Spleen (tissue), 11 donors: ENCODE measurements around the gene CACNA2D3. TPM values are rescaled to one million over a fixed set of nuclear protein-coding genes. Genes with fewer than 3 reads are reported as not detected.

Source experiments
- DNase-seq: peaks from one replicate; pipeline ENCODE4 v3.0.0-alpha.2; 2020
- H3K27ac ChIP-seq, 8 donors: fragments of 200-600 bp; sonication (generic) in 7 of 8; 1 replicate in 4 of 8; 2 replicates in 4 of 8; pipeline versions ENCODE4 v1.5.0 to v1.8.0; 2016 to 2021; ENCODE audit warnings: inconsistent platforms in 4 of 8, mild to moderate bottlenecking in 4 of 8, moderate library complexity in 1 of 8
- H3K27me3 ChIP-seq, 7 donors: fragments of 200-600 bp; sonication (generic) in 6 of 7; replicated peaks in 1 of 7; 1 replicate in 4 of 7; 2 replicates in 3 of 7; pipeline versions ENCODE4 v1.5.0 to v1.8.0; 2016 to 2021; ENCODE audit warnings: inconsistent platforms in 3 of 7, mild to moderate bottlenecking in 1 of 7
- H3K36me3 ChIP-seq, 6 donors: fragments of 200-600 bp; sonication (generic) in 5 of 6; 1 replicate in 4 of 6; 2 replicates in 2 of 6; pipeline versions ENCODE4 v1.5.0 to v1.8.0; 2016 to 2021; ENCODE audit warnings: inconsistent platforms in 2 of 6
- H3K4me1 ChIP-seq, 6 donors: fragments of 200-600 bp; sonication (generic) in 5 of 6; 1 replicate in 3 of 6; 2 replicates in 3 of 6; pipeline versions ENCODE4 v1.5.0 to v1.8.0; 2016 to 2021; ENCODE audit warnings: inconsistent platforms in 3 of 6
- H3K4me3 ChIP-seq, 8 donors: fragments of 200-600 bp; sonication (generic) in 7 of 8; 1 replicate in 4 of 8; 2 replicates in 4 of 8; pipeline versions ENCODE4 v1.5.0 to v1.8.0; 2016 to 2021; ENCODE audit warnings: inconsistent platforms in 4 of 8, mild to moderate bottlenecking in 4 of 8, moderate library complexity in 2 of 8
- H3K9me3 ChIP-seq, 8 donors: fragments of 200-600 bp; sonication (generic) in 7 of 8; 1 replicate in 4 of 8; 2 replicates in 4 of 8; pipeline versions ENCODE4 v1.5.0 to v1.8.0; 2016 to 2021; ENCODE audit warnings: inconsistent platforms in 4 of 8
- POLR2A ChIP-seq, 3 donors: fragments of 450-650 bp; IDR thresholded peaks; one replicate each; pipeline ENCODE4 v1.5.1; 2017; ENCODE audit warnings: antibody characterized with exemption in 3 of 3, mild to moderate bottlenecking in 1 of 3
- POLR2AphosphoS5 ChIP-seq, 3 donors: sonication (generic); formaldehyde crosslinking; IDR thresholded peaks; one replicate each; pipeline ENCODE4 v1.5.1; 2017; ENCODE audit warnings: antibody characterized with exemption in 3 of 3
- WGBS, 5 donors: extraction: QIAGEN DNeasy Blood & Tissue Kit in 3 of 5; methylation state at CpG; one replicate each; pipeline versions ENCODE4 v1.1.5 to v1.1.7; 2013 to 2018; 5-methylcytosine and 5-hydroxymethylcytosine counted together
- intact Hi-C: fragments of 100-400 bp; cut with DNase I; formaldehyde crosslinking; loops from one replicate; pipeline ENCODE4 v1.15.0; 2023; ENCODE audit warnings: low total_unique reads
- polyA plus RNA-seq, 3 donors: library from polyadenylated mRNA; stranded (reverse); fragments of 200-250 nt; gene quantifications; one replicate each; pipeline ENCODE4 v1.2.1, GENCODE V29; 2013
- total RNA-seq, 7 donors: library from RNA; depleted of rRNA in 3 of 7; stranded (reverse); fragments of >200 nt in 3 of 7; fragmentation: NEBNext Ultra II Directional in 4 of 7; extraction: Animal tissue kit (Norgen Biotek cat#: 25700) in 4 of 7; gene quantifications; one replicate each; pipeline versions ENCODE4 v1.1.0 to v1.2.1, GENCODE V29; 2016 to 2021
- TF ChIP-seq, protein P1 (sequence below), 11 experiments: fragments of 200-600 bp in 7 of 11; fragments of 450-650 bp in 4 of 11; sonication (generic) in 4 of 11; IDR thresholded peaks in 8 of 11; conservative IDR thresholded peaks in 3 of 11; 1 replicate in 7 of 11; 2 replicates in 4 of 11; pipeline versions ENCODE4 v1.4.0 to v1.8.0; 2016 to 2021; ENCODE audit warnings: antibody characterized with exemption in 11 of 11, inconsistent platforms in 4 of 11, mild to moderate bottlenecking in 1 of 11
- donor health status: healthy with polysubstance abuse.
- donor health status: DM: no; HTN: no; CAD: no; lungs with moderate emphysema.
- donor health status: DM: no; HTN: no; CAD: no.
- donor health status: Bipolar disorder and iron deficiency.
- donor health status: healthy.
- donor health status: DM: no; HTN: no; CAD: no.
- donor health status: DM: yes; HTN: yes; CAD: no.

CACNA2D3 gene
- total and polyA plus RNA-seq, 10 donors = 0.83 to 4.9 (median 2.9) TPM

DNA sequence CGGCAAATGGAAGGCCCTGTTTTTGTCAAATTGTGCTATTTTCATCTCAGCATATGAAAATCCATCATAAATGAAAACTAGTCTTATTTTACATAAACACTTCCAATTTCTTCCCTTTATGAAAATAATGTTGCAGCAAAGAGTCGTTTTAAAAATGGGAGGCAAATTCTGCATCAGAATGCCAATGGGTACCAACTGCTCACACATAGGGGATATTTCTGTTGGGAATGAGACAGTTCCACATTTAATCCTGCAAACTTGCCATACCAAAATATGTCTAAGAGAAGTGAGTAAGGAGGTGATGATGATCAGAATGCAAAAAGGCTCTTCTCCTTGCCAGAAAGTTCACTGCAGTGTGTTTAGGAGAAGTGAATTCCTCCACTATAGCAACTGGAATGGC, 391.7 kb downstream of the CACNA2D3 start:
- intact Hi-C loops = no loop called here
- 82 to 91% (median 88%) methylated on average over 2 of the region's 2 CpGs for WGBS, 5 donors
- Histone ChIP-seq H3K4me1 (no peaks in the 10 kb centered on the region), H3K4me3 (no peak overlapping the region), H3K36me3 (no peaks in the 10 kb centered on the region), H3K27me3 (no peaks in the 10 kb centered on the region), H3K27ac (no peak overlapping the region), H3K9me3 (peaks cover 0 to 26% (median 0%) of the 10 kb centered on the region in 8 donors)
- DNase-seq = no peak
- TF ChIP-seq, protein P1, sequence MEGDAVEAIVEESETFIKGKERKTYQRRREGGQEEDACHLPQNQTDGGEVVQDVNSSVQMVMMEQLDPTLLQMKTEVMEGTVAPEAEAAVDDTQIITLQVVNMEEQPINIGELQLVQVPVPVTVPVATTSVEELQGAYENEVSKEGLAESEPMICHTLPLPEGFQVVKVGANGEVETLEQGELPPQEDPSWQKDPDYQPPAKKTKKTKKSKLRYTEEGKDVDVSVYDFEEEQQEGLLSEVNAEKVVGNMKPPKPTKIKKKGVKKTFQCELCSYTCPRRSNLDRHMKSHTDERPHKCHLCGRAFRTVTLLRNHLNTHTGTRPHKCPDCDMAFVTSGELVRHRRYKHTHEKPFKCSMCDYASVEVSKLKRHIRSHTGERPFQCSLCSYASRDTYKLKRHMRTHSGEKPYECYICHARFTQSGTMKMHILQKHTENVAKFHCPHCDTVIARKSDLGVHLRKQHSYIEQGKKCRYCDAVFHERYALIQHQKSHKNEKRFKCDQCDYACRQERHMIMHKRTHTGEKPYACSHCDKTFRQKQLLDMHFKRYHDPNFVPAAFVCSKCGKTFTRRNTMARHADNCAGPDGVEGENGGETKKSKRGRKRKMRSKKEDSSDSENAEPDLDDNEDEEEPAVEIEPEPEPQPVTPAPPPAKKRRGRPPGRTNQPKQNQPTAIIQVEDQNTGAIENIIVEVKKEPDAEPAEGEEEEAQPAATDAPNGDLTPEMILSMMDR (IDR thresholded peaks at IDR 0.05 in 8 of 11, conservative IDR thresholded peaks at IDR 0.05 in 3 of 11) = no peak
- TF ChIP-seq POLR2AphosphoS5 (IDR thresholded peaks at IDR 0.05) = no peak
- TF ChIP-seq POLR2A (IDR thresholded peaks at IDR 0.05) = no peak

DNA sequence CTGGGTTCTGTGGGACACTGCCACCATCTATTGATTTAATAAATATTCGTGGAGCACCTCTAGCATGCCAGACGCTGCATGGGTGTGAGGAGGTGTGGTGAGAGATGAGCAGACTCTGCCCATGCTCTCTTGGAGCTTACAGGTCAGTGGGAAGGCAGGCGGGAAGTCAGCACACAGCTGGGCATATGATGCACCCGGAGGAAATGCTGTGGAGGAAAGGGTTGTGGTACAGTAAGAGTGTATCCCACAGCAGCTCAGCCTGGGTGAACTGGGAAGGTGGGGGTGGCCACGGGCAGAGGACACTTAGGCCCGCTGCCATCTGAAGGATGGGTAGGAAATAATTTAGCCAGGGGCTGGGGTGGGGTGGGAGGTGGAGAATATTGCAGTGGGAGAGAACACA, 392.1 kb downstream of the CACNA2D3 start:
- TF ChIP-seq POLR2A (IDR thresholded peaks at IDR 0.05) (no peak), POLR2AphosphoS5 (IDR thresholded peaks at IDR 0.05) (no peak)
- TF ChIP-seq, protein P1 (IDR thresholded peaks at IDR 0.05 in 8 of 11, conservative IDR thresholded peaks at IDR 0.05 in 3 of 11) = no peak
- H3K36me3 ChIP-seq = no peaks in the 10 kb centered on the region
- no peaks in the 10 kb centered on the region for H3K4me1 ChIP-seq
- 74 to 82% (median 76%) methylated on average over 6 of the region's 6 CpGs for WGBS, 5 donors
- H3K4me3 ChIP-seq = no peak overlapping the region
- no peaks in the 10 kb centered on the region for H3K27me3 ChIP-seq
- DNase-seq = no peak
- peaks cover 0 to 30% (median 0%) of the 10 kb centered on the region in 8 donors for H3K9me3 ChIP-seq
- H3K27ac ChIP-seq = no peak overlapping the region
- intact Hi-C loops = no loop called here

DNA sequence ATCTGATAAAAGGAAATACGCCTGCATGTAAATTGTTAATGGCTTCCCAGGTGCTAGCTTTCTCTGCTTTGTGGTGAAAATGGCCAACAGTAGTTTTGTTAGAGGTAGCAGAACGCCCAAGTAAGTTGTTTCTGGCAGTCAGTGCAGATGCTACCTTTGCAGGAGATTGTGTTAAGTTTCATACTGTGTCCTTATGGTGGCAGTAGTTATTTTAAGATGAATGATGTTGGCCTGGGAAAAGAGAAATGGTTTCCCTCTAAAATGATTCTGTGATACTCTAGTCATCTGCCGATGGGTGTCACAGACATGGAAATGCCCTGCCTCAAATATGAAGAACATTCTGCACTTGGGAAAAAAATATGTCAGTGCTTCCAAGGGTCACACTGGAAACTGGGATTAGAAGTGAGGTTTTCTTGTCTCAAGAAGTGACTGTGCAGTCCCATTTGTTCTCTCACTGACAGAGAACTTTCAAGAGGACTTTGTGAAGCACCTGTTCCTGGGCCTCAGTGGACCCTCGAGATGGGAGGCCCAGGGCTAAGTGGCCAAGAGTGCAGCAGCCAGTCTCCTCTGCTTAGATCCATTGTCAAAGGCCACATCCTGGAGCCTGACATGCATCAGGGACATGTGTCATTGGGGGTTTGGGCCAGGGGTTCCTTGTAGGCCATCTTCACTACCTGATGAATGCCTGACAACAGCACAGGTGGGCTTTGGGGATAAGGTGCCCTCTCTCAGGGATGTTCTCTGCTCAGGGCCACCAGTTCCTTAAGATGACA, 393.3 kb downstream of the CACNA2D3 start:
- no peak for TF ChIP-seq POLR2AphosphoS5 (IDR thresholded peaks at IDR 0.05)
- no peak for TF ChIP-seq POLR2A (IDR thresholded peaks at IDR 0.05)
- TF ChIP-seq, protein P1 (IDR thresholded peaks at IDR 0.05 in 8 of 11, conservative IDR thresholded peaks at IDR 0.05 in 3 of 11) = no peak
- Histone ChIP-seq H3K4me1 (no peaks in the 10 kb centered on the region), H3K4me3 (no peak overlapping the region), H3K9me3 (peaks cover 0 to 39% (median 6%) of the 10 kb centered on the region in 8 donors), H3K36me3 (no peaks in the 10 kb centered on the region), H3K27me3 (no peaks in the 10 kb centered on the region), H3K27ac (no peak overlapping the region)
- no peak for DNase-seq
- intact Hi-C loops = no loop called here
- whole genome bisulfite sequencing, 5 donors = 63 to 82% (median 70%) methylated on average over 4 of the region's 4 CpGs

DNA sequence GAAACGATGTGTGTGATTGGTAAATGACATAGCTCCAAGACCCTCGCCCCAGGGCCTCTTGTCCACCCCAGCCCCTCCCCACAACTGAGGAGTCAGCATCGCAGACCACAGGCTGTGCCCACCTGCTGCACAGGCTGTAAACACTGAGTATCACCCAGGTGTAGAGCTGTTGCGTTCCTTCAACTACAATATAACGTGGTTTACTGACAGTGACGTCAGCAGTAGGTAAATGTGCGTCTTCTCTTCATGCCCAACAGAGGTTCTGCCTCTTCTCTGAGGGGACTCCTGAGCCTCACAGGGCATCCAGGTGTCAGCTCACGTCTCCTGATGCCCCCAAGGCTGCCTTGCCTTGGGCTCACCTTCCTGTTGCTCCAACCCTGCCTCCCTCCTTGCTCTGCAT, 395.1 kb downstream of the CACNA2D3 start:
- Histone ChIP-seq H3K27ac (no peak overlapping the region), H3K4me1 (no peaks in the 10 kb centered on the region), H3K4me3 (no peak overlapping the region), H3K36me3 (no peaks in the 10 kb centered on the region), H3K9me3 (peaks cover 0 to 54% (median 23%) of the 10 kb centered on the region in 8 donors), H3K27me3 (no peaks in the 10 kb centered on the region)
- TF ChIP-seq POLR2AphosphoS5 (IDR thresholded peaks at IDR 0.05) = no peak
- TF ChIP-seq, protein P1 (IDR thresholded peaks at IDR 0.05 in 8 of 11, conservative IDR thresholded peaks at IDR 0.05 in 3 of 11) = no peak
- no peak for TF ChIP-seq POLR2A (IDR thresholded peaks at IDR 0.05)
- intact Hi-C loops = no loop called here
- 61 to 77% (median 72%) methylated on average over 8 of the region's 8 CpGs for WGBS, 5 donors
- no peak for DNase-seq
